PFSK-1 (cell line): ENCODE results near the gene USH2A.

Experiments used
- FOXP2 ChIP-seq: optimal IDR thresholded peaks from 2 replicates; pipeline ENCODE3; 2011; ENCODE audit warnings: borderline replicate concordance, control low read depth, inconsistent platforms; ENCODE audit not compliant: insufficient read depth; ENCODE audit errors: extremely low read length, extremely low read depth
- POLR2AphosphoS5 ChIP-seq: IDR thresholded peaks from 2 replicates; pipeline ENCODE4 v1.6.1; 2012; ENCODE audit warnings: low read depth, mild to moderate bottlenecking, control low read depth, low read length, moderate library complexity
- SIN3A ChIP-seq: IDR thresholded peaks from 2 replicates; pipeline ENCODE4 v1.6.1; 2012; ENCODE audit warnings: mild to moderate bottlenecking, low read length, moderate library complexity, borderline replicate concordance; ENCODE audit not compliant: insufficient read depth
- TAF1 ChIP-seq: IDR thresholded peaks from 2 replicates; pipeline ENCODE4 v1.6.1; 2012; ENCODE audit warnings: low read length, control low read depth, borderline replicate concordance; ENCODE audit not compliant: insufficient read depth
- TF ChIP-seq, protein P1 (sequence below), 2 experiments: IDR thresholded peaks; 2 replicates each; pipeline versions ENCODE4 v1.6.1 to v1.8.0; 2011 to 2012; ENCODE audit warnings: low read depth in 2 of 2, low read length in 2 of 2, control low read depth in 1 of 2, inconsistent platforms in 1 of 2, mild to moderate bottlenecking in 1 of 2, moderate library complexity in 1 of 2; ENCODE audit not compliant: insufficient read depth in 1 of 2

USH2A gene

GRCh38 chr1:216248628-216249027 lies 174.6 kb downstream of the USH2A start:
- TF ChIP-seq POLR2AphosphoS5 (no peak), TAF1 (no peak), SIN3A (no peak), FOXP2 (no peak)
- TF ChIP-seq, protein P1, sequence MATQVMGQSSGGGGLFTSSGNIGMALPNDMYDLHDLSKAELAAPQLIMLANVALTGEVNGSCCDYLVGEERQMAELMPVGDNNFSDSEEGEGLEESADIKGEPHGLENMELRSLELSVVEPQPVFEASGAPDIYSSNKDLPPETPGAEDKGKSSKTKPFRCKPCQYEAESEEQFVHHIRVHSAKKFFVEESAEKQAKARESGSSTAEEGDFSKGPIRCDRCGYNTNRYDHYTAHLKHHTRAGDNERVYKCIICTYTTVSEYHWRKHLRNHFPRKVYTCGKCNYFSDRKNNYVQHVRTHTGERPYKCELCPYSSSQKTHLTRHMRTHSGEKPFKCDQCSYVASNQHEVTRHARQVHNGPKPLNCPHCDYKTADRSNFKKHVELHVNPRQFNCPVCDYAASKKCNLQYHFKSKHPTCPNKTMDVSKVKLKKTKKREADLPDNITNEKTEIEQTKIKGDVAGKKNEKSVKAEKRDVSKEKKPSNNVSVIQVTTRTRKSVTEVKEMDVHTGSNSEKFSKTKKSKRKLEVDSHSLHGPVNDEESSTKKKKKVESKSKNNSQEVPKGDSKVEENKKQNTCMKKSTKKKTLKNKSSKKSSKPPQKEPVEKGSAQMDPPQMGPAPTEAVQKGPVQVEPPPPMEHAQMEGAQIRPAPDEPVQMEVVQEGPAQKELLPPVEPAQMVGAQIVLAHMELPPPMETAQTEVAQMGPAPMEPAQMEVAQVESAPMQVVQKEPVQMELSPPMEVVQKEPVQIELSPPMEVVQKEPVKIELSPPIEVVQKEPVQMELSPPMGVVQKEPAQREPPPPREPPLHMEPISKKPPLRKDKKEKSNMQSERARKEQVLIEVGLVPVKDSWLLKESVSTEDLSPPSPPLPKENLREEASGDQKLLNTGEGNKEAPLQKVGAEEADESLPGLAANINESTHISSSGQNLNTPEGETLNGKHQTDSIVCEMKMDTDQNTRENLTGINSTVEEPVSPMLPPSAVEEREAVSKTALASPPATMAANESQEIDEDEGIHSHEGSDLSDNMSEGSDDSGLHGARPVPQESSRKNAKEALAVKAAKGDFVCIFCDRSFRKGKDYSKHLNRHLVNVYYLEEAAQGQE (IDR thresholded peaks at IDR 0.05; ENCODE audit: insufficient read depth in 1 of 2, low read depth in 2 of 2, low read length in 2 of 2): no peak

- TF ChIP-seq, protein P1 (IDR thresholded peaks at IDR 0.05; ENCODE audit: insufficient read depth in 1 of 2, low read depth in 2 of 2, low read length in 2 of 2): no peak
- TF ChIP-seq SIN3A (no peak), FOXP2 (no peak), POLR2AphosphoS5 (no peak), TAF1 (no peak)
These were observed 175.3 kb downstream of the USH2A start for GRCh38 chr1:216247937-216248336.

DNA sequence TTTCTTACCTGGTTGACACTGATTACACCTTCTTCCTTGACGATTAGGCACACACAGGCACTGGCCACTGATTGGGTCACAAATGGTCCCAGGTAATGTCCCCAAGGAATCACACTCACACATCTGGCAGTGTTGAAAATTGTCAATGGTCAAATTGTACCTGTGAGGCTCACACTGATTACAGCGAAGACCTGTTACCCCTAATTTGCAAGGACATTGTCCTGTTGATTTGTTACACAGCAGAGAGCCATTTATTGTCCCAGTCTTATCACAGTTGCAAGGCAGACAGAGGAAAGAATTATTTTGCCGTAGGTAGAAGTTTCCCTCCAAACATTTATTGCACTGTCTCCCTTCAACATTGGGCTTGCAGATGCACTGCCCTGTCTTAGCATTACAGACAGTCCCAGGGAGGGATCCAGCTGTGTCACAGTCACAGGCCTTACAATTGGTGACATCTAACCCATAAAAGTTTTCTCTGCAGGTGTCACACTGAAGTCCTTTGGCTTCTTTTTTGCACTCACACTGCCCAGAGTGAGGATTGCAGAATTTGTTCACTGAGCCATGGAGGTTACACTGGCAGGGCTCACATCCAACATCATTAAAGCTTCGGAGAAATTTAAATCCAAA lies 176.6 kb downstream of the USH2A start:
- TF ChIP-seq SIN3A: no peak
- TF ChIP-seq, protein P1 (IDR thresholded peaks at IDR 0.05; ENCODE audit: insufficient read depth in 1 of 2, low read depth in 2 of 2, low read length in 2 of 2): no peak
- no peak for TF ChIP-seq FOXP2
- TF ChIP-seq POLR2AphosphoS5: no peak
- TF ChIP-seq TAF1: no peak

DNA sequence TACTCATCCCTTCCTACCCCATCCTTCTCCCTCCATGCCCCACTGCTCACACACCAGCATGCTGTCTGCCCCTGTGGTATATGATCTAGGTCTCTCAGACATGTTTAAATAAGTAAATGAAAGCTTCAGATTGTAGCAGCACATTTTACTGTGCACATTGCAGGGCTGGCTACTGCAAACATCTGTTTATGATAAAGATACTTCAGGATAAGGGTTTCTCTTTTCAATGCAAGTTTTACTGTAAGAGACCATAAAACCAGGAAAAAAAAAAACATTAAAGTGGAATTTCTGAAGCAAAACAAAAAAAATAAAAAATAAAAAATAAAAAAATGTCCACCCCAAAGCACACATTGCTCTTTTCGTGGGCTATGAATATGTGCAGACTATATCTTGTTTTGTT lies 184.4 kb downstream of the USH2A start:
- no peak for TF ChIP-seq SIN3A
- no peak for TF ChIP-seq TAF1
- TF ChIP-seq POLR2AphosphoS5: no peak
- TF ChIP-seq, protein P1 (IDR thresholded peaks at IDR 0.05; ENCODE audit: insufficient read depth in 1 of 2, low read depth in 2 of 2, low read length in 2 of 2): no peak
- no peak for TF ChIP-seq FOXP2
